Vagina (tissue), 2 donors: ENCODE measurements around the gene PCGF3. TPM values are rescaled to one million over a fixed set of nuclear protein-coding genes. Genes with fewer than 3 reads are reported as not detected.
"Not testable (repeated sequence)": the region's sequence is repeated elsewhere in the genome, so short reads cannot be mapped to it uniquely, and the experiment has no call there.

Source experiments
- DNase-seq, 2 donors: peaks; one replicate each; pipeline ENCODE4 v3.0.0-alpha.2; 2017; ENCODE audit errors: extremely low spot score in 2 of 2
- H3K27ac ChIP-seq: fragments of 200-600 bp; sonication (generic); one replicate; pipeline ENCODE4 v1.5.1; 2019
- H3K27me3 ChIP-seq: fragments of 200-600 bp; sonication (generic); one replicate; pipeline ENCODE4 v1.5.1; 2019
- H3K36me3 ChIP-seq, 2 donors: fragments of 200-600 bp; sonication (generic); one replicate each; pipeline ENCODE4 v1.5.1; 2017 to 2019
- H3K4me1 ChIP-seq: fragments of 200-600 bp; sonication (generic); one replicate; pipeline ENCODE4 v1.5.1; 2019
- H3K4me3 ChIP-seq, 2 donors: fragments of 200-600 bp; sonication (generic); 1 replicate in 1 of 2; 2 replicates in 1 of 2; pipeline ENCODE4 v1.5.1; 2016 to 2019
- H3K9me3 ChIP-seq: fragments of 200-600 bp; sonication (generic); one replicate; pipeline ENCODE4 v1.5.1; 2019
- POLR2A ChIP-seq, 2 donors: fragments of 450-650 bp; IDR thresholded peaks; one replicate each; pipeline ENCODE4 v1.6.1; 2017; ENCODE audit warnings: antibody characterized with exemption in 2 of 2, mild to moderate bottlenecking in 2 of 2, moderate library complexity in 2 of 2
- POLR2AphosphoS5 ChIP-seq, 2 donors: sonication (generic); formaldehyde crosslinking; IDR thresholded peaks; one replicate each; pipeline ENCODE4 v1.9.0; 2017; ENCODE audit warnings: antibody characterized with exemption in 2 of 2, mild to moderate bottlenecking in 2 of 2, low read depth in 1 of 2; ENCODE audit not compliant: insufficient read depth in 1 of 2
- intact Hi-C: fragments of 100-400 bp; cut with DNase I; formaldehyde crosslinking; loops from one replicate; pipeline ENCODE4 v1.15.1; 2023
- total RNA-seq: library from RNA; depleted of rRNA; stranded (reverse); fragments of >200 nt; gene quantifications from one replicate; pipeline ENCODE4 v1.2.3, GENCODE V29; 2016
- TF ChIP-seq, protein P1 (sequence below), 3 experiments: fragments of 450-650 bp in 2 of 3; fragments of 200-600 bp in 1 of 3; sonication (generic) in 1 of 3; IDR thresholded peaks; one replicate each; pipeline ENCODE4 v1.5.1; 2017 to 2019; ENCODE audit warnings: antibody characterized with exemption in 3 of 3, mild to moderate bottlenecking in 2 of 3, moderate library complexity in 2 of 3

PCGF3 gene
- total RNA-seq, 1 donor from 2014 or later, result 64.8 TPM

GRCh38 chr4:748461-748860 is 42.8 kb downstream of the PCGF3 start:
- H3K4me1 ChIP-seq, result no peaks in the 10 kb centered on the region
- no peak overlapping the region for H3K27ac ChIP-seq
- no peak for DNase-seq
- no peak for TF ChIP-seq POLR2AphosphoS5 (IDR thresholded peaks at IDR 0.05; ENCODE audit: insufficient read depth in 1 of 2, low read depth in 1 of 2)
- no peaks in the 10 kb centered on the region for H3K27me3 ChIP-seq
- intact Hi-C loops, result no loop called here
- H3K4me3 ChIP-seq, result no peak overlapping the region
- no peaks in the 10 kb centered on the region for H3K9me3 ChIP-seq
- peaks cover 0 to 26% of the 10 kb centered on the region in 2 donors for H3K36me3 ChIP-seq

- intact Hi-C loops, result no loop called here
- no peak for DNase-seq
- H3K36me3 ChIP-seq, result peaks cover 0 to 21% of the 10 kb centered on the region in 2 donors
Measured at GRCh38 chr4:749698-750666, 44.4 kb downstream of the PCGF3 start.

DNA sequence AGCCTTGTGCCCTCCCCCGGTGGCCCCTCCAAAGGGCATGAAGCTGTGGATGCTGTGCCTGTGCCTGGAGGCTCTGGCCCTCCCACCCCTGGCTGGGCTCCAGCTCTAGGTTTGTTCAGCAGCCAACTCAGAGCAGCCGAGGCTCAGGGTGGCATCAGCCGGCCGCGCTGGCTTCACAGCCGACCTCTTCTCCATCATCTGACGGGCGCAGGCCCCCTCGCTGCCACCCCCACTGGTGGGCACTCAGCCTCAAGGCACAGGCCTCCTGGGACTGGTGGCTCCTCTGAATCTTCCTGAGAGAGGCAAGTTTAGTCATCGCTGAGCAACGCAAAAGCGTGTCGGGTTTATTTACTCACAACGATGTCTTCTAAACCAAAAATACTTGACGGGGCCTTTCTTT is 46.0 kb downstream of the PCGF3 start:
- Histone ChIP-seq H3K4me1 (no peaks in the 10 kb centered on the region), H3K36me3 (peaks cover 0 to 27% of the 10 kb centered on the region in 2 donors), H3K9me3 (no peaks in the 10 kb centered on the region), H3K27me3 (no peaks in the 10 kb centered on the region), H3K4me3 (no peak overlapping the region), H3K27ac (no peak overlapping the region)
- TF ChIP-seq POLR2A (IDR thresholded peaks at IDR 0.05) (no peak), POLR2AphosphoS5 (IDR thresholded peaks at IDR 0.05; ENCODE audit: insufficient read depth in 1 of 2, low read depth in 1 of 2) (no peak)
- TF ChIP-seq, protein P1, sequence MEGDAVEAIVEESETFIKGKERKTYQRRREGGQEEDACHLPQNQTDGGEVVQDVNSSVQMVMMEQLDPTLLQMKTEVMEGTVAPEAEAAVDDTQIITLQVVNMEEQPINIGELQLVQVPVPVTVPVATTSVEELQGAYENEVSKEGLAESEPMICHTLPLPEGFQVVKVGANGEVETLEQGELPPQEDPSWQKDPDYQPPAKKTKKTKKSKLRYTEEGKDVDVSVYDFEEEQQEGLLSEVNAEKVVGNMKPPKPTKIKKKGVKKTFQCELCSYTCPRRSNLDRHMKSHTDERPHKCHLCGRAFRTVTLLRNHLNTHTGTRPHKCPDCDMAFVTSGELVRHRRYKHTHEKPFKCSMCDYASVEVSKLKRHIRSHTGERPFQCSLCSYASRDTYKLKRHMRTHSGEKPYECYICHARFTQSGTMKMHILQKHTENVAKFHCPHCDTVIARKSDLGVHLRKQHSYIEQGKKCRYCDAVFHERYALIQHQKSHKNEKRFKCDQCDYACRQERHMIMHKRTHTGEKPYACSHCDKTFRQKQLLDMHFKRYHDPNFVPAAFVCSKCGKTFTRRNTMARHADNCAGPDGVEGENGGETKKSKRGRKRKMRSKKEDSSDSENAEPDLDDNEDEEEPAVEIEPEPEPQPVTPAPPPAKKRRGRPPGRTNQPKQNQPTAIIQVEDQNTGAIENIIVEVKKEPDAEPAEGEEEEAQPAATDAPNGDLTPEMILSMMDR (IDR thresholded peaks at IDR 0.05), result no peak
- intact Hi-C loops, result no loop called here
- no peak for DNase-seq

More at GRCh38 chr4:749698-750666, 44.4 kb downstream of the PCGF3 start:
- no peak overlapping the region for H3K27ac ChIP-seq
- TF ChIP-seq, protein P1 (IDR thresholded peaks at IDR 0.05), result no peak
- TF ChIP-seq POLR2A (IDR thresholded peaks at IDR 0.05), result no peak
- TF ChIP-seq POLR2AphosphoS5 (IDR thresholded peaks at IDR 0.05; ENCODE audit: insufficient read depth in 1 of 2, low read depth in 1 of 2), result no peak
- no peaks in the 10 kb centered on the region for H3K9me3 ChIP-seq
- H3K4me1 ChIP-seq, result no peaks in the 10 kb centered on the region
- H3K4me3 ChIP-seq, result no peak overlapping the region
- no peaks in the 10 kb centered on the region for H3K27me3 ChIP-seq

- intact Hi-C loops, result no loop called here
- peaks cover 0 to 28% of the 10 kb centered on the region in 2 donors for H3K36me3 ChIP-seq
- H3K27me3 ChIP-seq, result no peaks in the 10 kb centered on the region
- no peaks in the 10 kb centered on the region for H3K9me3 ChIP-seq
- no peak for DNase-seq
- no peak overlapping the region for H3K4me3 ChIP-seq
- H3K27ac ChIP-seq, result no peak overlapping the region
- TF ChIP-seq POLR2A (IDR thresholded peaks at IDR 0.05), result no peak
- no peak for TF ChIP-seq POLR2AphosphoS5 (IDR thresholded peaks at IDR 0.05; ENCODE audit: insufficient read depth in 1 of 2, low read depth in 1 of 2)
- TF ChIP-seq, protein P1 (IDR thresholded peaks at IDR 0.05), result no peak
- no peaks in the 10 kb centered on the region for H3K4me1 ChIP-seq
Measured at GRCh38 chr4:752196-752861, 46.7 kb downstream of the PCGF3 start.

- H3K4me3 ChIP-seq, H3K27ac ChIP-seq, H3K4me1 ChIP-seq, H3K27me3 ChIP-seq, H3K9me3 ChIP-seq, intact Hi-C loops, DNase-seq: not testable (repeated sequence)
- peaks cover 0 to 22% of the 10 kb centered on the region in 2 donors for H3K36me3 ChIP-seq
Measured at GRCh38 chr4:753186-753585, 47.6 kb downstream of the PCGF3 start.
